Measurements from ENCODE around the gene COL17A1.

Gene COL17A1

GRCh38 chr10:104121485-104122224 is 36.0 kb upstream of the COL17A1 start, which contains the start of gene SFR1:
TSS of gene SFR1 (plus strand) at chr10:104122171. CDS start at chr10:104122184, 13 bp downstream.
- TF ChIP-seq, protein P1, sequence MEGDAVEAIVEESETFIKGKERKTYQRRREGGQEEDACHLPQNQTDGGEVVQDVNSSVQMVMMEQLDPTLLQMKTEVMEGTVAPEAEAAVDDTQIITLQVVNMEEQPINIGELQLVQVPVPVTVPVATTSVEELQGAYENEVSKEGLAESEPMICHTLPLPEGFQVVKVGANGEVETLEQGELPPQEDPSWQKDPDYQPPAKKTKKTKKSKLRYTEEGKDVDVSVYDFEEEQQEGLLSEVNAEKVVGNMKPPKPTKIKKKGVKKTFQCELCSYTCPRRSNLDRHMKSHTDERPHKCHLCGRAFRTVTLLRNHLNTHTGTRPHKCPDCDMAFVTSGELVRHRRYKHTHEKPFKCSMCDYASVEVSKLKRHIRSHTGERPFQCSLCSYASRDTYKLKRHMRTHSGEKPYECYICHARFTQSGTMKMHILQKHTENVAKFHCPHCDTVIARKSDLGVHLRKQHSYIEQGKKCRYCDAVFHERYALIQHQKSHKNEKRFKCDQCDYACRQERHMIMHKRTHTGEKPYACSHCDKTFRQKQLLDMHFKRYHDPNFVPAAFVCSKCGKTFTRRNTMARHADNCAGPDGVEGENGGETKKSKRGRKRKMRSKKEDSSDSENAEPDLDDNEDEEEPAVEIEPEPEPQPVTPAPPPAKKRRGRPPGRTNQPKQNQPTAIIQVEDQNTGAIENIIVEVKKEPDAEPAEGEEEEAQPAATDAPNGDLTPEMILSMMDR (conservative IDR thresholded peaks at IDR 0.05; ENCODE audit: low read depth), result peak; percentile 76
- POLR2A ChIA-PET (ENCODE audit: low non-redundant PET), result interaction anchor here (0.7 to 2.0 kb wide), 3 partner anchors 12 to 40 kb away, joined by 3 to 8 read pairs (median 5); no protein-coding TSS in a partner anchor
- CTCF ChIA-PET, result interaction anchor here (0.5 to 3.2 kb wide), 19 partner anchors 9 to 519 kb away, joined by 3 to 15 read pairs (median 4); partner anchors contain the start of gene COL17A1
- peak; percentile 98 for DNase-seq (ENCODE audit: low spot score)
- H3K27ac ChIP-seq, result peak within 1 kb of the TSS; percentile 100

GRCh38 chr10:104120903-104121484 is 35.3 kb upstream of the COL17A1 start:
- H3K27ac ChIP-seq, result peak overlapping the region; percentile 100
- TF ChIP-seq, protein P1 (conservative IDR thresholded peaks at IDR 0.05; ENCODE audit: low read depth), result no peak
- DNase-seq (ENCODE audit: low spot score), result peak; percentile 92
- POLR2A ChIA-PET (ENCODE audit: low non-redundant PET), result interaction anchor here (0.6 to 1.4 kb wide), 5 partner anchors 12 to 61 kb away, joined by 3 to 8 read pairs (median 4); no protein-coding TSS in a partner anchor
- CTCF ChIA-PET, result interaction anchor here (0.5 to 3.2 kb wide), 15 partner anchors 11 to 519 kb away, joined by 3 to 15 read pairs (median 5); no protein-coding TSS in a partner anchor

DNA sequence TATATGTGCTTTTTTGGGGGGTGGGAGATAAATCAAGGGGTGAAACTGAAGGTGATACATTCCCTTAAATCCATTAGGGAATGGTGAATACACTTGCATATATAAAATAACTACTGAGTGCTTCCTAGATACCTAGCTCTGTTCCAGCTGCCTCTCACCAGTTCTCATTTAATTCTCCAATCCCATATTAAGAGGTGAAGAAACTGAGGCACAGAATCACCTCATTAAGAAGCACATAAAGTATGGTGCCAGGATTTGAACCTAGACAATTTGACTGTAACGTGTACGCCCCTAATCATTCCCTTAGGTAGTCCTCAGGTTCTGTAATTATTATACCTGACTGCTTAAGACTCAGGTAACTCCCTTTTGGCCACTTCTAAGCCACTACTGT is 34.8 kb upstream of the COL17A1 start:
- no peak for DNase-seq (ENCODE audit: low spot score)
- POLR2A ChIA-PET (ENCODE audit: low non-redundant PET), result interaction anchor here (0.6 to 1.4 kb wide), 3 partner anchors 32 to 61 kb away, joined by 4 to 8 read pairs (median 4); no protein-coding TSS in a partner anchor
- H3K27ac ChIP-seq, result peak overlapping the region; percentile 100
- CTCF ChIA-PET, result interaction anchor here (0.6 to 2.4 kb wide), 3 partner anchors 11 to 27 kb away, joined by 3 to 13 read pairs (median 11); no protein-coding TSS in a partner anchor
- TF ChIP-seq, protein P1 (conservative IDR thresholded peaks at IDR 0.05; ENCODE audit: low read depth), result no peak

GRCh38 chr10:104119996-104120395 is 34.3 kb upstream of the COL17A1 start:
- H3K27ac ChIP-seq, result no peak overlapping the region
- DNase-seq (ENCODE audit: low spot score), result no peak
- CTCF ChIA-PET, result interaction anchor here (1.4 to 2.4 kb wide), 2 partner anchors 10 to 18 kb away, joined by 3 to 11 read pairs; no protein-coding TSS in a partner anchor
- POLR2A ChIA-PET (ENCODE audit: low non-redundant PET), result interaction anchor here (1.4 kb wide), 1 partner anchor 60 kb away, joined by 8 read pairs; no protein-coding TSS in a partner anchor
- TF ChIP-seq, protein P1 (conservative IDR thresholded peaks at IDR 0.05; ENCODE audit: low read depth), result no peak

DNA sequence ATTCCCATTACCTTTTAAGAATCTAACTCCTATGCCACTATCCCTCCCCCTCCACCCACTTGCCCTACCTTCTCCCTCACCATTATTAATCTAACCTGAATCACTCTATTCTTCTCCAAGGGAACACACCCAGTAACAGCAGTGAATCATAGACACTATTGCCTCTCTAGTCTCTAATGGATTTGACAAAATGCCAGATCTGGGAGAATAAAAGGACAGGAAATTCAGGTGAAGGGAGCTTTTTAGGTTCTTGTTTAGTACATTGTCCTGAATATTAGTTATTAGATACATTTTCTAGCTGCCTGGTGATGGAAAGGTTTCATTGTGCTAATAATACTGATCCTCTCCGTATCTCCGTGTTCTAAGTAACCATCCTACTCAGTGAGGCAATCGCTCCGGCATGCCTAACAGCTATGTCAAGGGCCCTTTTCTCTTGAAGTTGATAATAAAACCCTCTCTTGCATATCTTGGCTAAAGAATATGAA is 32.2 kb upstream of the COL17A1 start:
- POLR2A ChIA-PET (ENCODE audit: low non-redundant PET), result no interaction called here
- CTCF ChIA-PET, result interaction anchor here (0.8 kb wide), 1 partner anchor 36 kb away, joined by 3 read pairs; no protein-coding TSS in a partner anchor
- TF ChIP-seq, protein P1 (conservative IDR thresholded peaks at IDR 0.05; ENCODE audit: low read depth), result no peak
- DNase-seq (ENCODE audit: low spot score), result peak; percentile 88
- no peak overlapping the region for H3K27ac ChIP-seq

GRCh38 chr10:104113376-104113956 is 27.8 kb upstream of the COL17A1 start:
- TF ChIP-seq, protein P1 (conservative IDR thresholded peaks at IDR 0.05; ENCODE audit: low read depth), result no peak

More at GRCh38 chr10:104113376-104113956, 27.8 kb upstream of the COL17A1 start:
- no peak overlapping the region for H3K27ac ChIP-seq
- POLR2A ChIA-PET (ENCODE audit: low non-redundant PET), result no interaction called here
- CTCF ChIA-PET, result interaction anchor here (0.5 kb wide), 1 partner anchor 788 kb away, joined by 3 read pairs; no protein-coding TSS in a partner anchor
- no peak for DNase-seq (ENCODE audit: low spot score)

Measured in RWPE1 (cell line).